ENCODE data around the gene GPRIN2. TPM values are rescaled to one million over a fixed set of nuclear protein-coding genes. Genes with fewer than 3 reads are reported as not detected.

The GPRIN2 gene
- polyA plus RNA-seq, 1 donor from 2014 or later = 7.1 TPM

GRCh38 chr10:46557319-46558121 lies 1.1 kb upstream of the GPRIN2 start:
- H3K4me2 ChIP-seq (ENCODE audit: low read length) = no peak overlapping the region
- H3K9ac ChIP-seq (ENCODE audit: low read length) = no peak overlapping the region
- H3K9me2 ChIP-seq (ENCODE audit: insufficient read depth, low read length) = no peaks in the 10 kb centered on the region
- H3K27me3 ChIP-seq (ENCODE audit: insufficient read depth, low read depth, low read length) = peaks cover 26% of the 10 kb centered on the region
- no peak overlapping the region for H2AFZ ChIP-seq (ENCODE audit: low read depth, low read length)
- no peak overlapping the region for H3K27ac ChIP-seq (ENCODE audit: low read length)
- no peaks in the 10 kb centered on the region for H3K9me3 ChIP-seq (ENCODE audit: low read length)
- TF ChIP-seq SMC3 (conservative IDR thresholded peaks at IDR 0.05; ENCODE audit: poor library complexity) = no peak
- no peak for TF ChIP-seq REST (IDR thresholded peaks at IDR 0.05; ENCODE audit: borderline replicate concordance)
- no peak for TF ChIP-seq RAD21 (conservative IDR thresholded peaks at IDR 0.05)
- no peak for TF ChIP-seq POLR2AphosphoS5 (IDR thresholded peaks at IDR 0.05)
- no peak for TF ChIP-seq EZH2 (IDR thresholded peaks at IDR 0.05; ENCODE audit: borderline replicate concordance, insufficient read depth, low read length, poor library complexity, severe bottlenecking)
- TF ChIP-seq MXI1 (conservative IDR thresholded peaks at IDR 0.05; ENCODE audit: poor library complexity, severe bottlenecking) = no peak
- no peak for TF ChIP-seq TAF1 (IDR thresholded peaks at IDR 0.05; ENCODE audit: low read depth)
- no peak for TF ChIP-seq EP300 (conservative IDR thresholded peaks at IDR 0.05; ENCODE audit: poor library complexity, severe bottlenecking)
- no peak for TF ChIP-seq CTCF (IDR thresholded peaks at IDR 0.05; ENCODE audit: poor library complexity, severe bottlenecking)
- H3F3A ChIP-seq (ENCODE audit: insufficient read depth, low read length, poor library complexity, severe bottlenecking) = no peaks in the 10 kb centered on the region
- no peaks in the 10 kb centered on the region for H4K20me1 ChIP-seq (ENCODE audit: insufficient read depth)
- no peaks in the 10 kb centered on the region for H3K79me2 ChIP-seq (replicated peaks; ENCODE audit: insufficient read depth, low read length)
- H3K4me3 ChIP-seq (ENCODE audit: low read length) = peak overlapping the region; percentile 64
- H3K36me3 ChIP-seq (ENCODE audit: insufficient read depth, low read length) = no peaks in the 10 kb centered on the region

GRCh38 chr10:46555713-46556514 lies 544 bp downstream of the GPRIN2 start:
- Histone ChIP-seq H3K9me2 (ENCODE audit: insufficient read depth, low read length) (no peaks in the 10 kb centered on the region), H3K79me2 (replicated peaks; ENCODE audit: insufficient read depth, low read length) (no peaks in the 10 kb centered on the region), H3K9ac (ENCODE audit: low read length) (peak overlapping the region; percentile 62), H3F3A (ENCODE audit: insufficient read depth, low read length, poor library complexity, severe bottlenecking) (no peaks in the 10 kb centered on the region), H3K27ac (ENCODE audit: low read length) (no peak overlapping the region), H4K20me1 (ENCODE audit: insufficient read depth) (no peaks in the 10 kb centered on the region), H3K9me3 (ENCODE audit: low read length) (no peaks in the 10 kb centered on the region), H2AFZ (ENCODE audit: low read depth, low read length) (peak overlapping the region; percentile 56), H3K4me3 (ENCODE audit: low read length) (peak overlapping the region; percentile 64), H3K36me3 (ENCODE audit: insufficient read depth, low read length) (no peaks in the 10 kb centered on the region), H3K27me3 (ENCODE audit: insufficient read depth, low read depth, low read length) (peaks cover 26% of the 10 kb centered on the region), H3K4me2 (ENCODE audit: low read length) (peak overlapping the region; percentile 35)
- TF ChIP-seq EP300 (conservative IDR thresholded peaks at IDR 0.05; ENCODE audit: poor library complexity, severe bottlenecking) = no peak
- peak; percentile 54 for TF ChIP-seq MXI1 (conservative IDR thresholded peaks at IDR 0.05; ENCODE audit: poor library complexity, severe bottlenecking)
- no peak for TF ChIP-seq REST (IDR thresholded peaks at IDR 0.05; ENCODE audit: borderline replicate concordance)
- TF ChIP-seq EZH2 (IDR thresholded peaks at IDR 0.05; ENCODE audit: borderline replicate concordance, insufficient read depth, low read length, poor library complexity, severe bottlenecking) = no peak
- no peak for TF ChIP-seq TAF1 (IDR thresholded peaks at IDR 0.05; ENCODE audit: low read depth)
- TF ChIP-seq RAD21 (conservative IDR thresholded peaks at IDR 0.05) = no peak
- TF ChIP-seq CTCF (IDR thresholded peaks at IDR 0.05; ENCODE audit: poor library complexity, severe bottlenecking) = no peak
- peak; percentile 15 for TF ChIP-seq POLR2AphosphoS5 (IDR thresholded peaks at IDR 0.05)
- TF ChIP-seq SMC3 (conservative IDR thresholded peaks at IDR 0.05; ENCODE audit: poor library complexity) = no peak

Measured in neural cell (in vitro differentiated cells).